A673 (cell line): Measurements from ENCODE around the gene CREM.

Experiments
- CTCF ChIP-seq: fragments of 300-800, 200-600 bp; sonication (generic); conservative IDR thresholded peaks from 2 replicates; pipeline ENCODE4 v1.5.1; 2017; ENCODE audit warnings: low read depth, mild to moderate bottlenecking, antibody characterized with exemption, low read length, moderate library complexity, mixed read lengths
- EZH2 ChIP-seq: fragments of 200-600 bp; sonication (generic); IDR thresholded peaks from 2 replicates; pipeline ENCODE4 v1.6.1; 2017; ENCODE audit warnings: borderline replicate concordance, low read depth, mild to moderate bottlenecking, mixed read lengths, antibody characterized with exemption, low read length; ENCODE audit not compliant: poor library complexity, severe bottlenecking

- TF ChIP-seq CTCF (no peak), EZH2 (no peak)
Measured at GRCh38 chr10:35194906-35195305, 68.3 kb downstream of the CREM start.
